Ascending aorta (tissue), 2 donors: ENCODE results near the gene PCGF1. TPM values are rescaled to one million over a fixed set of nuclear protein-coding genes. Genes with fewer than 3 reads are reported as not detected.
A peak's percentile ranks its signal among the peaks of the same experiment; 100 is the strongest.

Source experiments
- DNase-seq, 2 donors: peaks; one replicate each; pipeline ENCODE4 v3.0.0-alpha.2; 2019; ENCODE audit warnings: low spot score in 2 of 2
- H3K27ac ChIP-seq, 2 donors: fragments of 200-600 bp; sonication (generic); one replicate each; pipeline ENCODE4 v1.5.1; 2016 to 2017; ENCODE audit warnings: mild to moderate bottlenecking in 1 of 2
- H3K27me3 ChIP-seq: fragments of 200-600 bp; sonication (generic); one replicate; pipeline ENCODE4 v1.5.1; 2017
- H3K36me3 ChIP-seq, 2 donors: fragments of 200-600 bp; sonication (generic); one replicate each; pipeline ENCODE4 v1.5.1; 2016
- H3K4me1 ChIP-seq, 2 donors: fragments of 200-600 bp; sonication (generic); one replicate each; pipeline ENCODE4 v1.5.1; 2016 to 2017; ENCODE audit warnings: mild to moderate bottlenecking in 1 of 2
- H3K4me3 ChIP-seq, 2 donors: fragments of 200-600 bp; sonication (generic); one replicate each; pipeline ENCODE4 v1.5.1; 2016 to 2017; ENCODE audit warnings: mild to moderate bottlenecking in 1 of 2
- H3K9me3 ChIP-seq, 2 donors: fragments of 200-600 bp; sonication (generic); one replicate each; pipeline ENCODE4 v1.5.1; 2016
- intact Hi-C: fragments of 100-400 bp; cut with DNase I; formaldehyde crosslinking; loops from one replicate; pipeline ENCODE4 v1.15.1; 2023
- total RNA-seq: library from RNA; depleted of rRNA; stranded (reverse); fragments of >200 nt; gene quantifications from one replicate; pipeline ENCODE4 v1.1.0, GENCODE V29; 2016
- TF ChIP-seq, protein P1 (sequence below), 3 experiments: fragments of 200-600 bp in 2 of 3; fragments of 450-650 bp in 1 of 3; sonication (generic) in 2 of 3; IDR thresholded peaks; one replicate each; pipeline ENCODE4 v1.5.1; 2016 to 2019; ENCODE audit warnings: antibody characterized with exemption in 3 of 3, mild to moderate bottlenecking in 1 of 3, moderate library complexity in 1 of 3

Gene PCGF1
- total RNA-seq, 1 donor from 2014 or later = not detected

DNA sequence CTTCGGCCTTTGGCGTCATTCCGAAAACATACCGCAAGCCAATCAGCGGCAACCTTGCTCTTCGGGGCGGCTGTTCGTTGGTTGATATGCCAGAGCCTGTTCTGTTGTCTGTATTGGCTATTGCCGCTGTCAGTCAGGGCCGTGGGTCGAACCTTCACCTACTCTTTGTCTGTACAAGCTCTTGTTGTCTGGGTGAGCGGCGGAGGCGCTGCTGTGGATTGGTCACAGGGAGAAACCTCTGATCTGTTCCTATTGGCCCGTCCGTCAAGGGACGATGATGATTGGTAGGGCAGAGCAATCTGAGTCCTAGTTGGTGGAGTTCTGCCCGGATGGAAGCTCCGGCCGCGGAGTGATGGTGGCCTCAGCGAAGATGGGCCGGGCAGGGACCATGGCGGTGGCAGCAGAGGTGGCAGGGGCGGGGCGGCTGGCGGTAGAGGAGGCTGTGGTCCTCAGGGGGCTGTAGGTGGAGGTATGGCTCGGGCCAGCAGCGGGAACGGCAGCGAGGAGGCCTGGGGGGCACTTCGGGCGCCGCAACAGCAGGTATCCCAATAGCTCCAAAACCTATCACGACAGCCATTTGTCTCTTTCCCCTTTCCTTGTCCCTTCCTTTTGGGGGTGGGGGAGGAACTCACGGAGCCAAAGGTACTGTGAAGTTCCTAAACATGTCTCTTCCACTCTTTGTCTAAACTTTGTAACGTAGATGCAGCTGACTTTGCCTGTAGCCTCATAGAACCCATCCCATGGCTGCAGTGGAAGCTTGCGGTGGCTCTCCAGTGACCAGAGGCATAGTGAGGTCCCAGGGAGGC, 49.2 kb downstream of the PCGF1 start, which contains the start of gene WBP1:
Gene WBP1, plus strand, starts transcription at position 307 of the 806 bp plus-strand sequence. Its CDS starts 165 bp downstream, at position 472.
- H3K9me3 ChIP-seq = no peaks in the 10 kb centered on the region

DNA sequence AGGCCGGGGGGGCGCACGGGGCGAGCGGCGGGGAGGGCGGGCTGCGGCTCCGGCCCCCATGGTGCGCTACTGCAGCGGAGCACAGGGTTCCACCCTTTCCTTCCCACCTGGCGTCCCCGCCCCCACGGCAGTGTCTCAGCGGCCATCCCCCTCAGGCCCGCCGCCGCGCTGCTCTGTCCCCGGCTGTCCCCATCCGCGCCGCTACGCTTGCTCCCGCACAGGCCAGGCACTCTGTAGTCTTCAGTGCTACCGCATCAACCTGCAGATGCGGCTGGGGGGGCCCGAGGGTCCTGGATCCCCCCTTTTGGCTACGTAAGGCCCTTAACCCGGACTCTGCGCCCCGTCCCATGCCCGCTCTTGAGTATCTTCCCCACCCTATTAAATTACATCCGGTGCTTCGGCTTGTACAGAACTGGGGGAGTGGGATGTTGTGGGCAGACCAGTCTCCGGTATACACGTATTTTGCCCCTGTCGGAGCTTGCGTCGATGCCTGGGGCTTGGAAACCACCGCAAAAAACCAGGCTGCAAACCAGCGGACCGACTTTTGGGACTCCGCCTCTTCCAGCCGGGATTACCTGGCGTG, 49.9 kb downstream of the PCGF1 start:
- intact Hi-C loops = loop anchor here (1.0 to 10.0 kb wide), 6 partner anchors 15 to 1903 kb away; partner anchors contain the start of genes AUP1, CCT7, HTRA2 and MRPL53

More for the DNA sequence above, 49.2 kb downstream of the PCGF1 start, which contains the start of gene WBP1:
- Histone ChIP-seq H3K27ac (peak within 1 kb of the TSS; percentile 91 to 94), H3K36me3 (peaks cover 8 to 21% of the 10 kb centered on the region in 2 donors), H3K4me1 (peaks cover 7 to 31% of the 10 kb centered on the region in 2 donors), H3K4me3 (peak within 1 kb of the TSS; percentile 72 to 78), H3K27me3 (no peaks in the 10 kb centered on the region)
- intact Hi-C loops = loop anchor here (1.0 to 10.0 kb wide), 6 partner anchors 14 to 1904 kb away; partner anchors contain the start of genes AUP1, CCT7, HTRA2 and MRPL53
- DNase-seq = peak; percentile 100
- TF ChIP-seq, protein P1, sequence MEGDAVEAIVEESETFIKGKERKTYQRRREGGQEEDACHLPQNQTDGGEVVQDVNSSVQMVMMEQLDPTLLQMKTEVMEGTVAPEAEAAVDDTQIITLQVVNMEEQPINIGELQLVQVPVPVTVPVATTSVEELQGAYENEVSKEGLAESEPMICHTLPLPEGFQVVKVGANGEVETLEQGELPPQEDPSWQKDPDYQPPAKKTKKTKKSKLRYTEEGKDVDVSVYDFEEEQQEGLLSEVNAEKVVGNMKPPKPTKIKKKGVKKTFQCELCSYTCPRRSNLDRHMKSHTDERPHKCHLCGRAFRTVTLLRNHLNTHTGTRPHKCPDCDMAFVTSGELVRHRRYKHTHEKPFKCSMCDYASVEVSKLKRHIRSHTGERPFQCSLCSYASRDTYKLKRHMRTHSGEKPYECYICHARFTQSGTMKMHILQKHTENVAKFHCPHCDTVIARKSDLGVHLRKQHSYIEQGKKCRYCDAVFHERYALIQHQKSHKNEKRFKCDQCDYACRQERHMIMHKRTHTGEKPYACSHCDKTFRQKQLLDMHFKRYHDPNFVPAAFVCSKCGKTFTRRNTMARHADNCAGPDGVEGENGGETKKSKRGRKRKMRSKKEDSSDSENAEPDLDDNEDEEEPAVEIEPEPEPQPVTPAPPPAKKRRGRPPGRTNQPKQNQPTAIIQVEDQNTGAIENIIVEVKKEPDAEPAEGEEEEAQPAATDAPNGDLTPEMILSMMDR (IDR thresholded peaks at IDR 0.05) = no peak

DNA sequence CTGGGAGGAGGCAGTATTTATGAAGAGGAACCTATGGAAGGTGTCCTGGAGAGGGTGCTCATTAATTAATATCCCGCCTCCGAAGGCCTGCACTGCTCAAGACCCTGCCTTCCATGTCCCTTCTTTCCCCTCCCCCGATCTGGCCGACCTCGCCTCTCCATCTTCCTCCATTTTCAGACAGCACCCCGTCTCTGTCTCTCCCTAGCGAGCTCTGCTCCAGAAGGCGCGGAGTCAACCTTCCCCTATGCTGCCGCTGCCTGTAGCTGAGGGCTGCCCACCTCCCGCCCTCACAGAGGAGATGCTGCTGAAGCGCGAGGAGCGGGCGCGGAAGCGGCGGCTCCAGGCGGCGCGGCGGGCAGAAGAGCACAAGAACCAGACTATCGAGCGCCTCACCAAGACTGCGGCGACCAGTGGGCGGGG, 50.4 kb downstream of the PCGF1 start:
- Histone ChIP-seq H3K36me3 (peaks cover 0 to 9% of the 10 kb centered on the region in 2 donors), H3K4me3 (peak overlapping the region; percentile 67 to 68), H3K9me3 (no peaks in the 10 kb centered on the region), H3K27ac (peak overlapping the region; percentile 91 to 94), H3K4me1 (peaks cover 7 to 31% of the 10 kb centered on the region in 2 donors), H3K27me3 (no peaks in the 10 kb centered on the region)
- TF ChIP-seq, protein P1 (IDR thresholded peaks at IDR 0.05) = no peak
- no peak for DNase-seq
- intact Hi-C loops = loop anchor here (5.0 to 10.0 kb wide), 3 partner anchors 630 to 1902 kb away; partner anchors contain the start of genes CCT7, PRADC1 and STAMBP

More for the DNA sequence above, 49.9 kb downstream of the PCGF1 start:
- Histone ChIP-seq H3K36me3 (peaks cover 5 to 14% of the 10 kb centered on the region in 2 donors), H3K27ac (peak overlapping the region; percentile 91 to 94), H3K9me3 (no peaks in the 10 kb centered on the region), H3K27me3 (no peaks in the 10 kb centered on the region), H3K4me1 (peaks cover 7 to 31% of the 10 kb centered on the region in 2 donors), H3K4me3 (peak overlapping the region; percentile 67 to 68)
- DNase-seq = peak in 1 of 2 donors; percentile 80
- TF ChIP-seq, protein P1 (IDR thresholded peaks at IDR 0.05) = no peak

Other genes with a start within 250 kb of the PCGF1 start
- gene SLC4A5, start 164.3 kb downstream of the PCGF1 start, total RNA-seq = 0.11 TPM
- 152 TPM for gene DCTN1, start 127.4 kb downstream of the PCGF1 start, total RNA-seq
- gene C2orf81, start 86.1 kb downstream of the PCGF1 start, total RNA-seq = 10.3 TPM
- gene WDR54, start 86.0 kb downstream of the PCGF1 start, total RNA-seq = 5.5 TPM
- gene RTKN, start 65.8 kb downstream of the PCGF1 start, total RNA-seq = 9.5 TPM
- 79.4 TPM for gene INO80B, start 52.6 kb downstream of the PCGF1 start, total RNA-seq
- 18.1 TPM for gene WBP1, start 49.3 kb downstream of the PCGF1 start, total RNA-seq
- gene MOGS, start 42.3 kb downstream of the PCGF1 start, total RNA-seq = 71.9 TPM
- 37.7 TPM for gene MRPL53, start 35.0 kb downstream of the PCGF1 start, total RNA-seq
- 16.5 TPM for gene CCDC142, start 24.7 kb downstream of the PCGF1 start, total RNA-seq
- 19.5 TPM for gene TTC31, start 24.6 kb downstream of the PCGF1 start, total RNA-seq
- 3.0 TPM for gene LBX2, start 8.1 kb downstream of the PCGF1 start, total RNA-seq
- not detected for gene TLX2, start 6.8 kb upstream of the PCGF1 start, total RNA-seq
- gene DQX1, start 18.5 kb upstream of the PCGF1 start, total RNA-seq = not detected
- 120 TPM for gene AUP1, start 22.0 kb upstream of the PCGF1 start, total RNA-seq
- gene HTRA2, start 22.2 kb upstream of the PCGF1 start, total RNA-seq = 80.1 TPM
- gene LOXL3, start 46.2 kb upstream of the PCGF1 start, total RNA-seq = 19.8 TPM
- gene DOK1, start 47.0 kb upstream of the PCGF1 start, total RNA-seq = 68.1 TPM
- not detected for gene M1AP, start 140.6 kb upstream of the PCGF1 start, total RNA-seq
- gene SEMA4F, start 146.6 kb upstream of the PCGF1 start, total RNA-seq = 0.32 TPM